ENCODE measurements around the gene STAT1.
A peak's percentile ranks its signal among the peaks of the same experiment; 100 is the strongest.

STAT1 gene

GRCh38 chr2:191013932-191014652 is at the start of gene STAT1:
Gene STAT1, minus strand, starts transcription at chr2:191014171. Its CDS starts 4,168 bp downstream, at chr2:191010003.
- DNase-seq (ENCODE audit: low spot score), result peak; percentile 94

GRCh38 chr2:191063584-191063983 is 49.6 kb upstream of the STAT1 start:
- DNase-seq (ENCODE audit: low spot score), result no peak

GRCh38 chr2:191061381-191061980 is 47.5 kb upstream of the STAT1 start:
- no peak for DNase-seq (ENCODE audit: low spot score)

GRCh38 chr2:191059308-191059707 is 45.3 kb upstream of the STAT1 start:
- no peak for DNase-seq (ENCODE audit: low spot score)

GRCh38 chr2:191056228-191056627 is 42.3 kb upstream of the STAT1 start:
- no peak for DNase-seq (ENCODE audit: low spot score)

- DNase-seq (ENCODE audit: low spot score), result no peak
Measured at GRCh38 chr2:191053256-191053655, 39.3 kb upstream of the STAT1 start.

- DNase-seq (ENCODE audit: low spot score), result peak; percentile 60
Measured at GRCh38 chr2:191051825-191052778, 38.1 kb upstream of the STAT1 start.

GRCh38 chr2:191051177-191051576 is 37.2 kb upstream of the STAT1 start:
- no peak for DNase-seq (ENCODE audit: low spot score)

GRCh38 chr2:191050640-191050987 is 36.6 kb upstream of the STAT1 start:
- no peak for DNase-seq (ENCODE audit: low spot score)

- no peak for DNase-seq (ENCODE audit: low spot score)
Measured at GRCh38 chr2:191049728-191050639, 36.0 kb upstream of the STAT1 start.

GRCh38 chr2:191048073-191048472 is 34.1 kb upstream of the STAT1 start:
- DNase-seq (ENCODE audit: low spot score), result no peak

- DNase-seq (ENCODE audit: low spot score), result no peak
Measured at GRCh38 chr2:191045141-191045540, 31.2 kb upstream of the STAT1 start.

- DNase-seq (ENCODE audit: low spot score), result no peak
Measured at GRCh38 chr2:191043438-191043837, 29.5 kb upstream of the STAT1 start.

GRCh38 chr2:191041418-191042161 is 27.6 kb upstream of the STAT1 start:
- DNase-seq (ENCODE audit: low spot score), result peak; percentile 69

- DNase-seq (ENCODE audit: low spot score), result no peak
Measured at GRCh38 chr2:191039616-191040015, 25.6 kb upstream of the STAT1 start.

GRCh38 chr2:191038741-191039140 is 24.8 kb upstream of the STAT1 start:
- no peak for DNase-seq (ENCODE audit: low spot score)

GRCh38 chr2:191038241-191038725 is 24.3 kb upstream of the STAT1 start:
- no peak for DNase-seq (ENCODE audit: low spot score)

- no peak for DNase-seq (ENCODE audit: low spot score)
Measured at GRCh38 chr2:191037351-191037750, 23.4 kb upstream of the STAT1 start.

GRCh38 chr2:191036363-191036762 is 22.4 kb upstream of the STAT1 start:
- DNase-seq (ENCODE audit: low spot score), result no peak

- DNase-seq (ENCODE audit: low spot score), result no peak
Measured at GRCh38 chr2:191032588-191033429, 18.8 kb upstream of the STAT1 start.
